PC-3 (cell line): Measurements from ENCODE around the gene ANKS1B.

ENCODE experiments used
- CTCF ChIP-seq: fragments of 300-600 bp; sonication (generic); conservative IDR thresholded peaks from 2 replicates; pipeline ENCODE4 v1.5.1; 2017; ENCODE audit warnings: antibody characterized with exemption, low read depth, mild to moderate bottlenecking, low read length
- EZH2 ChIP-seq: fragments of 300-600 bp; sonication (generic); IDR thresholded peaks from one replicate; pipeline ENCODE4 v1.6.1; 2017; ENCODE audit warnings: antibody characterized with exemption, mild to moderate bottlenecking, low read length; ENCODE audit not compliant: unreplicated experiment
- EZH2phosphoT487 ChIP-seq: fragments of 300-600 bp; sonication (generic); IDR thresholded peaks from 2 replicates; pipeline ENCODE4 v1.6.1; 2018; ENCODE audit warnings: mild to moderate bottlenecking, antibody characterized with exemption, low read length, borderline replicate concordance

- TF ChIP-seq CTCF (no peak), EZH2 (no peak), EZH2phosphoT487 (no peak)
Measured at GRCh38 chr12:98780261-98780660, 1204.5 kb downstream of the ANKS1B start.
